Epithelial cell of esophagus (primary cell): Measurements from ENCODE around the gene ABHD17B.

Experiments used
- DNase-seq: peaks from one replicate; pipeline ENCODE4 v3.0.0; 2010; ENCODE audit warnings: low read depth
- H3K4me3 ChIP-seq: 2 replicates; pipeline ENCODE4 v1.5.1; 2011; ENCODE audit warnings: mild to moderate bottlenecking, low read length, control low read depth
- CTCF ChIP-seq: IDR thresholded peaks from 2 replicates; pipeline ENCODE4 v1.5.1; 2011; ENCODE audit warnings: low read depth, mild to moderate bottlenecking, low read length, control low read depth, inconsistent platforms; ENCODE audit not compliant: insufficient read depth; ENCODE audit errors: missing control alignments

Gene ABHD17B

GRCh38 chr9:71928376-71928775, 17.4 kb upstream of the ABHD17B start:
- no peak overlapping the region for H3K4me3 ChIP-seq
- TF ChIP-seq CTCF = no peak
- DNase-seq = peak; percentile 46

- no peak for DNase-seq
- H3K4me3 ChIP-seq = no peak overlapping the region
- TF ChIP-seq CTCF = no peak
These were observed 14.8 kb upstream of the ABHD17B start for GRCh38 chr9:71925834-71926233.

GRCh38 chr9:71924576-71924975, 13.6 kb upstream of the ABHD17B start:
- no peak overlapping the region for H3K4me3 ChIP-seq
- DNase-seq = peak; percentile 61
- TF ChIP-seq CTCF = no peak

GRCh38 chr9:71921190-71921814, 10.3 kb upstream of the ABHD17B start:
- H3K4me3 ChIP-seq = no peak overlapping the region
- no peak for TF ChIP-seq CTCF
- no peak for DNase-seq

- DNase-seq = peak; percentile 67
- TF ChIP-seq CTCF = no peak
- no peak overlapping the region for H3K4me3 ChIP-seq
These were observed 9.6 kb upstream of the ABHD17B start for GRCh38 chr9:71920456-71921189.

- no peak overlapping the region for H3K4me3 ChIP-seq
- TF ChIP-seq CTCF = no peak
- no peak for DNase-seq
These were observed 7.4 kb upstream of the ABHD17B start for GRCh38 chr9:71918419-71918818.
